ENCODE data around the gene PER2.

The PER2 gene

DNA sequence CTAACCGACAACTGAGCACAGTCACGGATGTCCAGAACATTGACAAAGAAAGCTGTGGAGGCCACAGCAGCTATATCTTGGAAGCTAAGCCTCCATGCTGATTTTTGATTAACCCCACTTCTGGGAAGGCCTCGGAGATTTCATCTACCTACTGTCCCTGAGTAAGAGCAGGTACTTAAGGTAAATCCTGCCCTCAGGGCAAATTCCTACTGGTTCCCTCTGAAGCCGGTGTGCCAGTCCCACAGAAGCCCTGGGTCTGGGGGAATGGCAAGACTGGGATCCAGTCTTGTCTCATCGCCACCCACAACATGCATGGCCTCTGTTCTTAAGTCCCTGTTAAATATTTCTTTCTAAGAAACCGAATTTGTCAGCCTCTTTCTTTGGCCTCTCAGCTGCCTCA, 18.7 kb downstream of the PER2 start:
- FAIRE-seq (no peak), DNase-seq (ENCODE audit: low spot score) (no peak)

DNA sequence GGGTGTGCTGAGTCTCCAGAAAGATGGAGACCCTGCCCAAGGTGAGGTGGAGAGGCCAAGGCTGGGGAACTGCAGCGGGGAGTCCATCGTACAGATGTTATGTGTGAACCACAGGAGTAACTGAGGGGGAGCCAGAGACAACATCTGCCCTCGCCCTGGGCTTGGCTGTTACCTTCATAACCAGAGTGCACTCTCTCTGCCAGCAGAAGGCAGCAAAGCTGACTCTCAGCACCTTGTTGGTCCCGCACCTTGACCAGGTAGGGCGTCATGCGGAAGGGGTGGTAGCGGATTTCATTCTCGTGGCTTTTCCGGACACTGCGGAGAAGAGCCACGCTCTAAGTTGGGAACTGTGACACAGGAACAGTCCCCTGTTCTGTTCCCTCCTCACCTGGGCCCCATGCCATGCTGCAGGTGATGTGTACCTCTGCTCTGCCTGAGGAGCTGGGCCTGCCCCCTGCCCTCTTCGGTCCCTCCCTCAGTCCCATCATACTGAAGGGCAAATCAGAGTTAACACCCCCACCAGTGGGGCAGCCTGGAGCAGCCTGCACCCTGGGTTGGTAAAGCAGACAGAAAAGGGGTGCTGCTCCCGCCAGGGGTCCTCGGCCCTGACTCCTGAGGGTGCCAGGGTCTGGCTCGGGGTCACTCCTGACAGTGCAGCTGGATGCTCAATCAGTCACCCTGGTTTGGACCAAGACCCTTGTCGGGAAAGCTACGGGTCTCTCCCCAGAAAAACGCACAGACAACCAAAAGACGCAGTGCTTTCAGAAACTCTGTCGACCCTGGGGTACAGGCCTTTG, 20.3 kb downstream of the PER2 start:
- FAIRE-seq, result no peak
- no peak for DNase-seq (ENCODE audit: low spot score)

DNA sequence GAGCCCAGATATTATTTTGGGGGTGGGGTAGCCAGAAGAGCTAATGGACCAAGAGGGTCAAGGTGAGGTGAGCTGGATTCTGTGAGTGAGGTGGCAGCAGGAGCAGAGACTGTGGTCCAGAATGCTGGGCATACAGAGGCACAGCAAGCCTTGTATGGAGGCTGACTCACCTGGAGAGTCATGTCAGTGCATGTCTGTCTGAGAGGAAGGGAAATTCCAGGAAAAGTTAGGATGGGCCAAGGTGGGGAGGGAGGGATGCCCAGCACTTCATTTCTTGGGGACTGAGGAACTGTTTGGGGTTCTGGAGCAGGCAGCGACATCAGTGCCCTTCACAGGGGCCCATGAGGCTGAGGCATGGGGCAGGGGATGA, 21.1 kb downstream of the PER2 start:
- DNase-seq (ENCODE audit: low spot score), result peak; percentile 67
- peak; percentile 12 for FAIRE-seq

DNA sequence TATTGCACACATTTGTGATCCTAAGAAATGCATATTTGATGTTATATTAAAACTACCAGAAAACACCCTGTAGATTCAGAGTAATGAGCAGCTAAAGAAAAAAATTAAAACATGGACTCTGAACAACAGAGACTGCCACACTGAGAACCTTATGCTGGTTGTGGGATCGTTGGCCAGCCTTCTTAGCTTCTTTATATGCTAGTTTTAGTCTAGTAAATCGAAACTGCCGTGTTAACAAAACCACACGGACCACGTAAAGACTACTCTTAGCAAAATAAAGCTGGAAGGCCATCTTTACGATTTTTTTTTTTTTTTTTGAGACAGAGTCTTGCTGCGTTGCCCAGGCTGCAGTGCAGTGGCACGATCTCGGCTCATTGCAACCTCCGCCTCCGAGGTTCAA, 22.8 kb downstream of the PER2 start:
- no peak for DNase-seq (ENCODE audit: low spot score)
- no peak for FAIRE-seq

DNA sequence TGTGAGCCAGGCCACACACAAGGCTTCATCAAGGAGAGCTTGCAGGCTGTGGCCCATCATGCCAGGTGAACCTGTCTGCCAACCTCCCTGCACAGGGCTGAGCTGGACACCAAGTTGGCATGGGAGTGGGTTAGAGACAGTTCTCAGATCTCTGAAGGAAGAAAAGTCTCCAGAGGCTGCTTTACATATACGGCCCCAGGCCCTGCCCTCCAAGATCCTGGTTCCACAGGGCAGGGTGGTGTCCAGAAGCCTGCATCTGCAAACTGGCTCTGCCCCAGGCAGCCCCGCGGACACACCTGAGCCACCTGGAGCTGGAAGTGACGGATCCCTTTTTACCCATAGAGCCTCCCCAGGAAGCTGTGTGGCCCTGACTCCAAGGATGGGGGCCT, 24.3 kb downstream of the PER2 start:
- no peak for FAIRE-seq

DNA sequence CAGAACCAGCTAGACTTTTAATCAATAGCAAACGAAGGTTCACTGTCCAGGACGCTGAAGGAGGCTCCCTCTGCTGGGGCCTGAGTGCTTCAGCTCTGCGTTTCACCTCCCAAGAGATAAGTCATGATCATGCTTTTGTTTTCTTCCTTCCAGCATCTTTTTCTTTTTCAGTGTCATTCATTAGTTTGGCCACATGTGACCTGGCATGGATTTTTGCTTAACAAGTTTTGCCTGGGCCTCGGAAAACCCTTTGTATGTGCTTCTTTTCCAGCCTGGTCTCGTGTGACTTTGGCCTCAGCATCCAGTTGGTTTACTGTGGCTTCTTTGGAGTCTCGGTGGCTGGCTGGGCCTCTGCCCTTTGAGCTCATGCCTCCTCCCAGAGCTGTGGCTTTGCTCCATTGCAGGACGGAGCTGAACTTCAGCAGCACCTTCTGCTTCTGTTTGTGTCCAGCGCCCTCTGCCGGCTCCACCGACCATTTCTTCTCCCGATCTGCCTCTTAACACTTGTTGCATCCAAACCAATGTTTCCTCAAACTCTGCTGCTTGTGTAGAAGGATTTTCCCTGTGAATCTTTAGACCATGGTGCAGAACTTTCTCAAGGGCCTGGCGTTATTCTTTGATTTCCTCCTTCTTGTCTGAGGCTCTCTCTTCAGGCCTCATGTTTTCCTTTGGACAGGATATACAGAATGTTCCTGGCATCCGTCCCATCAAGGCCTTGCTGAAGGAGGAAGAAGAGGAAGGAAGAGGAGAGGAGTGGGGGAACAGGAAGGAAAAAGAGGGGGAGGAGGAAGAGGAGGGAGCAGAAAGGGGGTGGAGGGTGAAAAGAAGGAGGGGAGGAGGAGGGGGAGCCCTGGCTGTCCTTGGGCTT, 25.0 kb downstream of the PER2 start:
- DNase-seq (ENCODE audit: low spot score), result peak; percentile 85
- FAIRE-seq, result peak; percentile 71

More for the DNA sequence above, 24.3 kb downstream of the PER2 start:
- no peak for DNase-seq (ENCODE audit: low spot score)

DNA sequence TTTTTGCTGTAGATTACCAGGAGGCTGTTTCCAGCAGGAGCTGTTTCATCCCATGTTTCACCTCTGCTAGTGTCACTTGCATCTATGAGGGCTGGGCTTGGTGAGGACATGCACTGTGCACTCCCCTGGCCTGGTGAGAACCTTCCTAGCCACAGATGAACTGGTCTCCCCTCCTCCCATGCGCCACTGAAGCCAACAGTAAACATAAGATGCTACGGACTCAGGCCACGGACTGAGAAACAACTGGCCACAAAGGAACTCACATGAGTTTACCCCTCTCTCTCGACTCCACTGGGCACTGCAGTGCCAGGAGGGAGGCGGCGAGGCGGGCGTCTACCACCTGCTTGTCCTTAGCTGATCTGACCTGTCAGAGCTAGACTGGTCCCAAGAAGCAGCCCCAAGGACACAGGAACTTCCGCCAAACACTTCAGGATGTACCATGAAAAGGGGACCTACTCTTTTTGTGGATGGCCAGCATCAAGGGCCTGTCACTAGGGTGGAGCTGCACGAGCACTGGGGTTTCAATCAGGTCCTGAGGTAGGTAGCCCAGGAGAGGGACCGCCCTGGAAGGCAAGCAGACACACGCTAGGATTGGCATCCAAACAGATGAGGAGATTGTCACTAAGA, 25.8 kb downstream of the PER2 start:
- no peak for DNase-seq (ENCODE audit: low spot score)
- FAIRE-seq, result no peak

DNA sequence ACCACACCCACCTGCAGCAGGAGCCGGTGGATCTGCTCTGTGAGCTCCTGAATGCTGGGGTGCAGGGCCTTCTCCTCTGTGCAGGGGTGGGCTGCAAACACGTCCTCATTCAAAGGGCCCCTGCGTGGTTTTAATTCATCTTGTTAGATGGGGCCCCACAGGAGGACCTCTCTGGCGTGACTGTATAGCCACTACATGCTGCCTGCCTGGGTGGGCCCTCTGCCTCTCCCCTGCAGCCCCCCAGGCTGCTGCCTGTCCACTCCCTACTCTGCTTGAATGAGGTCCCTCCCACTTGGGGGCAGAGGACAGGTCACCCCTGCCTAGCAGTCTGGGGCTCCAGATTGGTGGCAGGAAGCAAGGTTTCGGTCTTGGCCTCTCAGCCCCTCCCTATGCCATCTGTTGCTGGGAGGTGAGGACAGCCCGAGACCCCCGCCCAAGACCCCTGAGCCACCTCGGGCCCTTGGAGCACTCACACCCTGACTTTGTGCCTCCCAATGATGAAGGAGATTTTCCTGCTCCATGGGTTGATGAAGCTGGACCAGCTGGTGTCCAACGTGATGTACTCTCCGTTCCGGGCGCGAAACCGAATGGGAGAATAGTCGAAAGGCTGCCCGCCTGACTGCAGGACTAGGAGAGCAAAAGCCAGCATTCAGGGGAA, 26.6 kb downstream of the PER2 start:
- FAIRE-seq, result no peak
- DNase-seq (ENCODE audit: low spot score), result no peak

DNA sequence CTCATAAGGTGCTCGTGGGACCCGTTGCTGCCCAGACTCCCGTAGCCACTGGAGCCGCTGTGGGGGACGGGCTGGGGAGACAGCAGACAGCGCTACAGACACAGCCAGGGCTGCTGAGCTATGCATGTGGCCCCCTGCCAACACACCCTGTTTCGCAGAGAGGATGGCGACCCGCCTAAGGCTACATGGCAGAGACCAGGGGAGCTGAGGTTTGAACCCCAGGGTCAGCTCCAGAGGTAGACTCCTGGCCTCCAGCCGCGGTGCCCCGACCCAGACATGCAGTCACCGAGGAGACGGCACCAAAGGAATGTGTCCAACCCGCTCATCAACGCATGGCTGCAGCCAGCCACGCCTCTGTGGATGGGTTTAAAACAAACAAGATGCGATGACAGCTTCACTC, 27.5 kb downstream of the PER2 start:
- DNase-seq (ENCODE audit: low spot score) (peak; percentile 97), FAIRE-seq (peak; percentile 89)

DNA sequence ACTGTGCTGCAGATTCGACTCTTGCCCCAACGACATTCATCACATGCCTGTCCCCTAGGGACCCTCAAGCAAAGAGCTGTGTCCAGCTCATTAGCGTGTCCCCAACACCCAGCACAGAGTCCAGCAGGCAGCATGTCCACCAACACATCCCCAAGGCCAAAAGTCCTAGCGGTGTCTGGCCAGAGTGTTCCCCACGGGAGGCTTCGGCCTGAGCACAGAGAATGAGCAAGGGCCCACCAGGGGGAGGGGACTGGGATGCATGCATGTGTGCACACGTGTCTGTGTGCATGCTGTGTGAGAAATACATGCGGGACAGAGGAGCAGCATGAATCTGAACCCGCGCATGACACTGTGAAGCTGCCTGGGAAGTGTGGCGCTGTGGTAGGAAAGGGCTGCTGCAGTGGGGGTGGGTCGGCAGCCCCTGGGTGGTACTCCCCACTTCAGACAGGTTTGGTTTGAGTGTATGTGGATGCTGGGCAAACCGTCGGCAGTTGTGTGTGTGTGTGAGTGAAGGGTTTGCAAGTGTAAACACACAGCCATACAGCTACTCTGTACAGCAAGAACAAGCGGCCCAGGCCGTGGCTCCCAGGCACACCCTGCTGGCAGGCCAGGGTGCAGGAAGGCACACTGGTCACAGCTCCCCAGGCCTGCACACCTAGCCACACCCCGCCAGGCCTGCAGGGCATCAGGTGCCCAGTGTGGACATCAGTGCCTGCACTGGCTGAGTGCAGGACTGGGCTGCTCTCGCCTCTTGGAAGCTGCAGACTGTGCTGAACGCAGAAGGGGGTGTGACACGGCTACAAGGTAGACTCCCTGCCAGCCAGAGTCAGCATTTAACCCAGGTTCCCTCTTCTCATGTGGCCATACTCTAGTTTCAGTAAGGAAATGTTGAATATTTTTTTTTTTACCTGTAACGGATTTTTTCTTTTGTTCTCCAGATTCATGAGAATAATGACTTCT, 29.1 kb downstream of the PER2 start:
- DNase-seq (ENCODE audit: low spot score), result no peak

DNA sequence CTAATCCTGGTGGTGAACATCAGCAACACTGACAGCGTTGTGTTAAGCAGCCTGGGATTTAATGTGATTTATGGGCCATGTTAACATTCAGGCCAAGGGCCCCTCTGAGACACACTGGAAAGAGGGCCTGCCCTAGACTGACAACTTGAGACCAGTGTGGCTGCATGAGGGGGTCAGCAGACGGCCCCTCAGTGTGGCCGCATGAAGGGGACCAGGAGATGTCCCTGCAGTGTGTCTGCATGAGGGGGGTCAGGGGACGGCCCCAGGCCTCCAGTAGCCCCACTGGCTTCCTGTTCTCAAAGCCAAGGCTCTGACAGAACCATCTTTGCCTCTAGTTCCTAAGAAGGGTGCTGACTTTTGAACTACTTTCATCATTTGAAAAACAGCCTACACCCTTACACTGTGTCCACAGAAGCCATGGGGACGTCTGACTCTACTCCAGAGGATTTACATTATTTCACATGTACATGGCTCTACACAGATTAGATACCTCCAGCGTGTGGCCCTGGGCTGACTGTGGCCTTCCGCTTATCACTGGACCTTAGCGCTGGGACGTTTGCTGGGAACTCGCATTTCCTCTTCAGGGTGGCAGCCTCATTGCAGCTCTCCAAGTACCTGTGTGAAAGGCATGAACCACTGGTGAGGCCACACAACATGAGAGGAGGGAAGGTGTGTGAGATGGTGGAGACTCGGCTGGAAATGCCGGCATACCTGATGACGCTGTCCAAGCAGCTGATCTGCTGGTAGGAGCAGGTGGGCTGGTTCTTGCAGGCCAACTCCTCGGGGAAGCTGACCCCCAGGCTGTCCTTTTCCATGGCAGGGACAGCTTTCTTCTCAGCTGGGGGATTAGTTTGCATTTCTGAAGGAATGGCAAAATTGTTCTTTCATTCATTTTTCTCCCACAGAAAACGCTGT, 30.4 kb downstream of the PER2 start:
- DNase-seq (ENCODE audit: low spot score) (no peak), FAIRE-seq (no peak)

More for the DNA sequence above, 29.1 kb downstream of the PER2 start:
- no peak for FAIRE-seq

DNA sequence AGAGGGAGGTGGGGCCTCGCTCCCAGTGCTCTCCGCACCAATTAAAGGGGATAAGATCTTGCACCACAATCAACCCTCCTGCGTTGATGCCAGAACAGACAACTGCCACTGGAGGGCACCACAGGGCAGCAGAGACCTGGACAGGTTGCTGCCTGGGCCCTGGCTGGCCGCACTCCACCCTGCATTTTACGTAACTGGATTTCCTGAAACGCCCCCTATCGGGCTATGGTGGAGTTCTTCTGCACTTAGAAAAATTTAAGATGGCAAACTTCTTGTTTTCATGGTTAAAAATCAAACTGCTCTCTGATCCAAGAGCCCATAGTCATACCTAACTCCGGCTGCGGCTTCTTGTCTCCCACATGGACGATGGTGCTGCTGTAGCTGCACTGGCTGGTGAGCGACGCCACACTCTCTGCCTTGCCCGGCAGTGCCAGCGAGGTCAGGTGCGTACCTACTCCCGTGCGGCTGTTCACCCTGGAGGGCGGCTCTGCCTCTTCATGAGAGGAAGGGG, 31.8 kb downstream of the PER2 start:
- peak; percentile 86 for FAIRE-seq
- DNase-seq (ENCODE audit: low spot score), result peak; percentile 87

DNA sequence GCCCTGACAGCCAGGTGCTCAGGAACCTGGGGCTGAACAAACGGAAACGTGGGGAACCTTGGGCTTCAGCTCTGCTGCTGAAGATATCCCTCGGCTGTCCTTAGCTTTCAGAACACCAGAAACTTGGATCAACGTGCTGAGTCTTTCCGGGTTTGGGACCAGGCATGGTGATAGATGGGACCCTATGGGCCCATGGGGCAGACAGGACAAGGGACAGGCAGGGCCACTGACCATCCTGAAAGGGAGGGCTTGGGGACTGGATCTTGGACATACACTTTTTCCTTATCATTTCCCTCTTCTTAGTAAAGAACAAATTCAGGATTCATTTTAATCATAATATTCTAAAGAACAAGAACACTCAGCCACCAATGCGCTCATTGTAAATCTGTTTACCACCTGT, 32.3 kb downstream of the PER2 start:
- FAIRE-seq (no peak), DNase-seq (ENCODE audit: low spot score) (no peak)

DNA sequence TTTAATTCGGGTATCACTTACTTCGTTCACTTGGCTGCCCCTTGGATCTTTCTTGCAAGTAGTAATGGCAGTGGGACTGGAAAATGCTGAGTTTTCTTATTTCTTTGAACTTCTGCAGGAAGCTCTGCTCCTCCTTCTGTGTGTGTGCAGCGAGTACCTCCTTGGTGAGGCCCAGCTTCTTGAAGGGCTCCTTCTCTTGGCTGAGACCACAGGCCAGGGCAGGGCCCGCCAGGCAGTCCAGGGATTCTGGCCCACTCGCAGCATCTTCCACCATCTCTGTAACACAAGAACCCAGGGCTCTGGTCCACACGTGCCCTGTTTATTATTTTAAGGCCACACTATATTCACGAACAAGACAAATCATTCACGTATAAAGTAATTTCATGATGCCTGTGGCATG, 32.8 kb downstream of the PER2 start:
- FAIRE-seq (no peak), DNase-seq (ENCODE audit: low spot score) (no peak)

DNA sequence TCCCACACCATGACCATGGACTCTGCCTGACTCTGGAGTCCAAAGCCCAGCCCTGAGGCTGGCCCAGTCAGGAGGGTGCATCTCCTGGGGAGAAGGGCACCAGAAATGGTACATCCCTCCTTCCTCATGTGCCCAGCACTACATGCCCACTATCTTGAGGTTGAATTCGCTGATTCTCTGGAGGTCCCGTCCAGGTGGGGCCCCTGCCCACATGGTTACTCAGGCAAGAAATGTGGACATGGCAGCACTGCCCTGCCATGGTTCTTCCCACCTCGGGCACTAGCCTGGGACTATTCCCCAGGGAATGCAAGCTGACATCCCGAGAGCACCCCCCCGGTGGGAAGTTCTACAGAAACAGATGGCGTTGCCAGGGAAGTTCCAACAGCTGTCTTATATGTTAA, 33.3 kb downstream of the PER2 start:
- FAIRE-seq (no peak), DNase-seq (ENCODE audit: low spot score) (no peak)

DNA sequence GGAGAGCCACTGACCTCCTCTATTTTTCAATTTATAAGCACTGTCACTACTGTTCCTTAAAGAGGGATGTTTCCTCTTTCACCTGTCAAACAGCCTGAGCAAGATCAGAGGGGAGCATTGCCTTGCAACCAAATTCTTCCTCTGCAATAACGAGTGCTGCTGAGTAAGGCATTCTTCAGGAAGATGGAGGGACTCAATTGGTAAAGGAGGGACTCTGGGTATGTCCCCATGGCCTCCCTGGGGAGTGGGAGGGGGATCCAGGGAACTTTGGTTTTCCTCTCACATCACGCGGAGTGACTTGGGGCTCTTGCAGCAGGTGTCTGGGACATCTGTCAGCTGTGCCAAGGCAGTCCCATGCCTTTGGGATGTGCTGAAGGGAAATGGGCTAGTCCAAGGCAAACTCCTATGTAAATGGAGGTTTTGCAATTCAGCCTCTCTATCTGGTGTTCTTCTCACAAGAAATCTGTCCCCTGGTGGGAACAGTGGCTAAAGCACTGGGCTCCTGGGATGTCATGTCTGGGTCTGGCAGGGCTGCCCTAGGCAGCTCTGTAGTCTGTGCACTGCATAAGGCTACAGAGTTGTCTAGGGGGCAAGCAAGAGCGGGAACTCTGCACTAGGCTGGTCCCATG, 34.2 kb downstream of the PER2 start:
- DNase-seq (ENCODE audit: low spot score), result no peak
- no peak for FAIRE-seq

DNA sequence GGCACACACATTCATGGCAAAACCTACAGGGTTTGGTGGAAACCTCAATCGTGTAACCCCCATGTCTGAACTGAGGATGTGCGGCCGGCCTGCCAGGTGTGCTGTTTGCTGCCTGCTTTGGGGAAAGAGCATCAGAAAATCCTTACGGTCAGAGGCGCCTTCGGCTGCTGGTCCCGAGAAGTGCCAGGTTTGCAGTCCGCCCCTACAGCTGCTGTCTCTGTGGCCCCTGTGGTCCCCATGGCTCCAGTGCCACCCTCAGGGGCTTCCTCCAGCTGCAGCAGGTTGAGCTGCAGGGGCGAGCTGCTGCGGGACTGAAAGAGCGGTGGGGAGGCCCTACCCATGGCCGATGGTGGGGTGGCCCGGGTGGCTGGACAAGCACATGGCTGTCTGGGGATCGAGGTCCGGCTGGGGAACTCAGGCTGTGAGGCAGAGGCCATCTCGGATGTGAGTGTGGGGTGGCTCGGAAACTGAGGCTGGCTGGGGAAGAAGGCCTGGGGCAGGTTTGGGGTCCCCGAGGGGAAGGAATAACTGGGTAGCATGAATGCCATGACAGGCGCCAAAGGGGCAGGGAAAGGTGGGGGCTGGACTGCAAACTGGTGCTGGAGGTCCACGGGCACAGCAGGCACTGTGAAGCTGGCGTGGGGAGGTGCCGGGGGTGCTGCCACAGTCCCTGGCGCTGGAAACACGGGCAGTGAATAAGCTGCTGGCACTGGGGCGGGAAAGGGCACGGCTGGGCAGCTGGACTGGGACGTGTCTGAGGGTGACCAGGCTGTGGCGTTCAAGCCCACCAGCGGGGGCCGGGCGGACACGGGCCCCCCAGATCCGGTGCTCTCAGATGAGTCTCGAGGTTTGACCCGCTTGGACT, 35.4 kb downstream of the PER2 start:
- FAIRE-seq (no peak), DNase-seq (ENCODE audit: low spot score) (no peak)

DNA sequence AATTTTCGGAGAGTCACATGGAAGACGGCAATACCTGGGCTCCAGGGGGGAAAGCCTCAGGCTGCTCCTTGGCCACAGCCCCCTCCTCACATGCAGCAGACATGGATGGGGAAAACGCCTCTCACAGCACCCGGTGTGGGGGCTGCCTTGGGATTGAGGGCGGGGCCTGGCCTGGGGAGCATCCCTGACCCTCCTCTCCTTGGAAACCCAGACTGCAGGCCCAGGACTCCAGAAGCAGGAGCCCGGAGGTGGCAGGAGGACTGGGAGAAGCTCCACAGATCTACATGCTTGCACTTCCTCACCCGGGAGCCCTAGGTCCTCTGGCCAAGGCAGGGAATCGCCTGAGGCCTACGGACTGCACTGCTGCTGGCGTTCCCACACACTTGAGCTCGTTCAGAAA, 36.4 kb downstream of the PER2 start:
- no peak for FAIRE-seq
- DNase-seq (ENCODE audit: low spot score), result no peak
